NCI-H2171 treated with DMSO at 0.1 percent for 48 hours (cell line): ENCODE data around the gene DPH3.

Experiments used
- DNase-seq: peaks from one replicate; lab custom pipeline; 2025; lab: John Stamatoyannopoulos, UW

The DPH3 gene

GRCh38 chr3:16290827-16291196 is 26.1 kb upstream of the DPH3 start:
- DNase-seq = no peak

GRCh38 chr3:16290007-16290826 is 25.5 kb upstream of the DPH3 start:
- peak; percentile 58 for DNase-seq

- no peak for DNase-seq
These were observed 24.6 kb upstream of the DPH3 start for GRCh38 chr3:16289144-16289889.

- DNase-seq = no peak
These were observed 23.9 kb upstream of the DPH3 start for GRCh38 chr3:16288664-16289063.

GRCh38 chr3:16286751-16287543 is 22.2 kb upstream of the DPH3 start:
- DNase-seq = no peak

- no peak for DNase-seq
These were observed 21.4 kb upstream of the DPH3 start for GRCh38 chr3:16286161-16286560.

GRCh38 chr3:16284633-16285032 is 19.9 kb upstream of the DPH3 start:
- no peak for DNase-seq

GRCh38 chr3:16280671-16281070 is 15.9 kb upstream of the DPH3 start:
- no peak for DNase-seq

GRCh38 chr3:16279010-16279801 is 14.5 kb upstream of the DPH3 start:
- no peak for DNase-seq

- DNase-seq = no peak
These were observed 12.7 kb upstream of the DPH3 start for GRCh38 chr3:16277471-16277870.

GRCh38 chr3:16273867-16274266 is 9.1 kb upstream of the DPH3 start:
- no peak for DNase-seq

GRCh38 chr3:16272588-16272987 is 7.8 kb upstream of the DPH3 start:
- no peak for DNase-seq

- no peak for DNase-seq
These were observed 6.1 kb upstream of the DPH3 start for GRCh38 chr3:16270855-16271254.

- DNase-seq = no peak
These were observed 2.0 kb upstream of the DPH3 start for GRCh38 chr3:16266714-16267113.

- DNase-seq = no peak
These were observed 678 bp upstream of the DPH3 start for GRCh38 chr3:16265455-16265786.

GRCh38 chr3:16264174-16264707 is 502 bp downstream of the DPH3 start:
- DNase-seq = no peak

GRCh38 chr3:16262174-16262573 is 2.6 kb downstream of the DPH3 start:
- DNase-seq = no peak

GRCh38 chr3:16260046-16260445 is 4.7 kb downstream of the DPH3 start:
- no peak for DNase-seq

- DNase-seq = no peak
These were observed 5.9 kb downstream of the DPH3 start for GRCh38 chr3:16258866-16259265.

GRCh38 chr3:16258177-16258576 is 6.6 kb downstream of the DPH3 start:
- DNase-seq = no peak

- DNase-seq = no peak
These were observed 7.4 kb downstream of the DPH3 start for GRCh38 chr3:16257309-16257708.

GRCh38 chr3:16255726-16256125 is 9.0 kb downstream of the DPH3 start:
- DNase-seq = no peak
